ENCODE data around the gene TLE5.
"Not testable (repeated sequence)": the region's sequence is repeated elsewhere in the genome, so short reads cannot be mapped to it uniquely, and the experiment has no call there.

The TLE5 gene

DNA sequence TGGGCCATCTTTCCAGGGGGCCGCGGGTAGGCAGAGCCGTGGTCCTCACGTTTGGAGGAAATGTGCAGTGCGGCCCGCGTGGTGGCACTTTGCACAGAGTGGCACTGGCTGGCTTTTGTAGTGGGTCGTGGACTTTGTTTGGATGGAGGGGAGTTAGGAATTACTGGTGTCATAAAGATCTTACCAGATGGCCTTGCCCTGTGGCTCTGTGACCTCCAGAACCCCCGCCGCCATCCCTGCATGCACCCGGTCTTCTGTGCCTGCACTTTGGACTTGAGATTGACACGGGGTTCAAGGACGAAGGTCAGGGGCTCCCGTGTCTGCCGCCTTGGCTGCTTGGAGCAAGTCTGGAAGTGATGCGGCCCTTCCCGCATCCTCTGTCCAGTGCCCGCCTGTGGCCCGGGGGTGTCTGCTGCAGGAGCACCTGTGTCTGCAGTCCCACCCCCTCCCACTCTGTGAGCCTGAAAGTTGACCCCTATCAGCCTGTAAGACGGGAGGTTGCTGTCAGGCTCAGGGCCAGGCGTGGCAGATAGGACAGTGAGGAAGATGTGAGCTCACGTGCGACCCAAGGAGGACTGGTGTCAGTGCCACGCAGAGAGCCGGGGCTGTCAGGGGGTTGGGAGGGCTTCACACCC is 34.1 kb upstream of the TLE5 start:
- DNase-seq (ENCODE audit: low read depth): no peak

DNA sequence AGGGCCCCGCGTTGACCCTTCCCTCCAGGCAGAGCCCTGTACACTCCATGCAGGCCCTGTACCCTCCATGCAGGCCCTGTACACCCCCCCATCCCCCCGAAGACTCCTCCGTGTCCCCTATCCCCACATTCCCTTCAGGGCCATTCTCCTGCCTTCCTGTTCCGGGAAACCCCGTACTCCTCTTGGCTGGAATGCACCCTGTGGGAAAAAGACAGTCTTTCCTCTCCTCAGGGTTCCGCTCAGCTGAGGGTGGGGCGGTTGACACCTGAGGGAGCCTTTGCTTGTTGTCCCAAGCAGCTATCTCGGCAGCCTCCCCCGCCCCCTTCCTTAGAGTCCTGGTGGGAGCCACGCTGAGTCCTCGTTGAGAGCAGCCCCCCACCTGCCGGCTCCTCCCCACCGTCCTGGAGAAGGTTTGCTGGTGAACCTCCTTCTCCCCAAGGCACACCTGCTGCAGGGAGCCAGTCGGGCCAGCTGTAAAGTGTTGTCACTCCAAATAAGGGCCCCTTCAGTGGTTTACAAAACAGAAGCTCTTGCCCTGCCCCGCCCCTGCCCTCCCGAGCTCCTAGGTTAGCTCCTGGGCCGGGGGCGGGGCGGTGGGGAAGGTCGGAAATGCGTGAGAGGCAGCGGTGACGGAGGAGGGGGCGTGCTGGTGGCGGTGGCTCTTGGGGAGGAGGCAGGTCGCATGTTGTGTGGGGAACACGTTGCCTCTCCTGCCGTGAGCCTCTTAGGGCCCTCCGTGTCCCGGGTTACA is 33.3 kb upstream of the TLE5 start:
- DNase-seq (ENCODE audit: low read depth): no peak

DNA sequence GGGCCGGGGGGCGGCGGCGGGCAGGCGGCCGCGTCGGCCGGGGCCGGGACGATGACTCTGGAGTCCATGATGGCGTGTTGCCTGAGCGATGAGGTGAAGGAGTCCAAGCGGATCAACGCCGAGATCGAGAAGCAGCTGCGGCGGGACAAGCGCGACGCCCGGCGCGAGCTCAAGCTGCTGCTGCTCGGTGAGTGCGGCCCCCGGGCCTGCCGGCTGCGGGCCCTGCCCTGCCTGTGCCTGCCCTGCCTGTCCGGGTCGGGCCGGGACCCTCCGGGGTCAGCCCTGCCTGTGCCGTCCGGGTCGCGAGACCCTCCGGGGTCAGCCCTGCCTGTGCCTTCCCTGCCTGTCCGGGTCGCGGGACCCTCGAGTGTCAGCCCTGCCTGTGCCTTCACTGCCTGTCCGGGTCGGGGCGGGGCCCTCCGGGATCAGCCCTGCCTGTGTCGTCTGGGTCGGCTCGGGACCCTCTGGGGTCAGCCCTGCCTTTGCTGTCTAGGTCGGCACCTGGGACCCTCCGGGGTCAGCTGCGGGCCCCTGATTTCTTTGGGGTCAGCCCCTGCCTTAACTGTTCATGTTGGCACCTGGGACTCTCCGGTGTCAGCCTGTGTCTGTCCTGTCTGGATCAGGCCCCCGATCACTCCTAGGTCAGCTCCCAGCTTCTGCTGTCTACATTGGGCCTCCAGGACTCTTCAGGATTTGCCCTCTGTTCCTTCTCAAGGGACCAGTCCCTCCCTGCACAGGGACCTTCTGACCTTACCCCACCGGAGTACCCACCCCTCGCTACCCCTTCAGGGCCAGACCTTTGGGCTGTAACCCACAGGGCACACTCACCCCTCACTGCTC is 32.5 kb upstream of the TLE5 start:
- DNase-seq (ENCODE audit: low read depth): no peak

DNA sequence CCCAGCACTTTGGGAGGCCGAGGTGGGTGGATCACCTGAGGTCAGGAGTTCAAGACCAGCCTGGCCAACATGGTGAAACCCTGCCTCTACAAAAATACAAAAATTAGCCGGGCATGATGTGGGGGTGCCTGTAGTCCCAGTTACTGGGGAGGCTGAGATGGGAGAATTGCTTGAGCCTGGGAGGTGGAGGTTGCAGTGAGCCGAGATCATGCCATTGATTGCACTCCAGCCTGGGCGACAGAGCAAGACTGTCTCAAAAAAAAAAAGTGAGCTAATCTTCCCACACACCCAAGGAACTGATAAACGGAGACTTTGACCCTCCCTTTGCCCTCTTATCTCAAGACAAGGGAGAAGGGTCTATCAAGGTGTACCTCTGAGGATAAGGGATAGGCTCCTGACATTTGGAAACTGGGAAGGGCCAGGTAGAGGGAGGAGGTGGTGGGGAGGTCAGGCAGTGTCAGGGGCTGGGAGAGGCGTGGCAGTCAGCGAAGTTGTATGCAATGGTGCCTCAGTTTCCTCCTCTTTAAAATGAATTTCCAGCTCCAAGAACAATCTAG is 27.1 kb upstream of the TLE5 start:
- DNase-seq (ENCODE audit: low read depth): not testable (repeated sequence)

DNA sequence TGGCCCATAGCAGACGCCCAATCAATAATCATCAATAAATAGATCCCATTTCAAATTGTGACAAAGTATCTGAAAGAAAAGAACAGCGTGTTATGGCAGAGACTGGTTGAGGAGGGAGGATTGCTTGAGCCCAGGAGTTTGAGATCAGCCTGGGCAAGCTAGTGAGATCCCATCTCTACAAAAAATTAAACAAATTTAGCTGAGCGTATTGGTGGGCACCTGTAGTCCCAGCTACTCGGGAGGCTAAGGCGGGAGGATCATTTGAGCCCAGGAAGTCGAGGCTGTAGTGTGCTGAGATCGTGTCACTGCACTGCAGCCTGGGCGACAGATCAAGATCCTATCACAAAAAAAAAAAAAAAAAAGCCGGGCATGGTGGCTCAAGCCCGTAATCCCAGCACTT is 25.5 kb upstream of the TLE5 start:
- no peak for DNase-seq (ENCODE audit: low read depth)

DNA sequence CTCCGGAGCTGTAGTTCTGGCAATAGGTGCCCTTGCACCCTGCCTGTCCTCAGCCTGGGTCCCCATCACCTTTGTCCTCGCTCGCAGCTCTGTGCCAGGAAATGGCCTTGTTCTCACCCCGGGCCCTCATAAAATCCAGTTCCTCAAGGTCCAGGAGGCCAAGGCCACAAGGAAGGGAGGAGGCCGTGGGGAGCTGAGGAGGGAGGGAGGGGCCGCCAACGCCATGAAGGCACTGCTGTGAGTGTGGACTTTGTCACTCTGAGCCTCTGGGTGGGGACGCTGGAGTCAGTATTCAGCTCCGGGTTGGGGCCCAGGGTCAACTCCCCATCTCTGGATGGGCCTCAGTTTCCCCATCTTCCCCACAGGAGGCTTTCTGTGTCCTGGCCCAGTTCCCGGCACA is 22.6 kb upstream of the TLE5 start:
- DNase-seq (ENCODE audit: low read depth): no peak

DNA sequence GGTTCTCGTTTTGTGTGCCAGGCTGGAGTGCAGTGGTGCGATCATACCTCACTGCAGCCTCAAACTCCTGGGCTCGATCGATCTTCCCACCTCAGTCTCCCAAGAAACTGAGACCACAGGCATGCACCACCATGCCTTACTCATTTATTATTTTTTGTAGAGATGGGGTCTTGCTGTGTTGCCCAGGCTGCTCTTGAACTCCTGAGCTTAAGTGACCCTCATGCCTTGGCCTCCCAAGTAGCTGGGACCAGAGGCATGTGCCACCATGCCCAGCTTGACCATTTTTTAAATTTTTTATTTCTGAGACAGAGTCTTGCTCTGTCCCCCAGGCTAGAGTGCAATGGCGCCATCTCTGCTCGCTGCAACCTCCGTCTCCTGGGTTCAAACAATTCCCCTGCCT is 21.7 kb upstream of the TLE5 start:
- no peak for DNase-seq (ENCODE audit: low read depth)

DNA sequence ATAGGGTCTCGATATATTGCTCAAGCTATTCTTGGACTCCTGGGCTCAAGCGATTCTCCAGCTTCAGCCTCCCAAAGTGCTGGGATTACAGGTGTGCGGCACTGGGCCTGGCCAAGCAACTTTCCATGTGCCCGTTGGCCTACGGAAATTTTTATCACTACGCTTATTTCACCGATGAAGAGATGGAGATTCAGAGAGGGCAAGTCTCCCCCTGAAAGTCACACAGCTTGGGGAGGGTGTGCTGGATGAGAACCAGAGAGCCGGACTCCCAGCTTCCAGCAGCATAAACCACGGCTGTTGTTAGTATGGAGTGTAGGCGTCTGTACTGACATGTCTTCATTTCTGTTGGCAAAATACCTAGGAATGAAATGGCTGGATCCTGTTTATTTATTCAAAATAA is 20.0 kb upstream of the TLE5 start:
- DNase-seq (ENCODE audit: low read depth): no peak

DNA sequence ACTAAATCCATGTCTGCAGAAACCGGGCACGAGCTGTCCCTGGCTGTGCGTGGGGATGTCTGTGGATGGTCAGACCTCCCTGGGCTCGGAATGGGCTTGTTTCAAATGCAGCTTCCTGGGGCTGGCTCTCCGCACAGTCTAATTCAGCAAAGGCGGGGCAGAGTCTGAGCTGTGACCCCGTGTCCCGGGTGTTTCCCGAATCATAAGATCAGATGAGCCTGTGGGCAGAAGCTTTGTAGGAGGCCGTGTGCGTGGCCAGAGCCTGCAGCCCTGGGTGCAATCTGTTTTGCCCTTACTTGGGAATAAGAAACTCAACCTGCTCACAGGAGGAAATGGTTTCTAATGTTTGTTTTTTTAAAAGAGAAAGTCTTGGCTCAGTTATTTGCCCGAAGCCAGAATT is 18.0 kb upstream of the TLE5 start:
- no peak for DNase-seq (ENCODE audit: low read depth)

DNA sequence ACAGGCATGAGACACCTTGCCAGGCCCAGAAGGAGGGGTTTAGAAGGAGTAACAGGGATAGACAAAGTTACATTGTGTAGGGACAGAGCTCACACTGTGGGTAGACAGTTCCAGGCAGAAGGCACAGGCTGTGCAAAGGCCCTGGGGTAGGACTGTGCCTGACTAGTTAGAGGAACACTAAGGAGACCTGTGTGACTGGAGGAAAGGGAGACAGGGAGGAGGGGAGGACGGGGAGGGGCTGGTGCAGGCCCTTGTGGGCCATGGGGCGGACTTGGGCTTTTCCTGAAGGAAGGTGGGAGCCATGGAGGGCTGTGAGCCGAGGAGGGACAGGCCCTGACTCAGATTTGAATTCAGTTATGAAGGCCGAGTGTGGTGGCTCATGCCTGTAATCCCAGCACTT is 17.3 kb upstream of the TLE5 start:
- DNase-seq (ENCODE audit: low read depth): no peak

DNA sequence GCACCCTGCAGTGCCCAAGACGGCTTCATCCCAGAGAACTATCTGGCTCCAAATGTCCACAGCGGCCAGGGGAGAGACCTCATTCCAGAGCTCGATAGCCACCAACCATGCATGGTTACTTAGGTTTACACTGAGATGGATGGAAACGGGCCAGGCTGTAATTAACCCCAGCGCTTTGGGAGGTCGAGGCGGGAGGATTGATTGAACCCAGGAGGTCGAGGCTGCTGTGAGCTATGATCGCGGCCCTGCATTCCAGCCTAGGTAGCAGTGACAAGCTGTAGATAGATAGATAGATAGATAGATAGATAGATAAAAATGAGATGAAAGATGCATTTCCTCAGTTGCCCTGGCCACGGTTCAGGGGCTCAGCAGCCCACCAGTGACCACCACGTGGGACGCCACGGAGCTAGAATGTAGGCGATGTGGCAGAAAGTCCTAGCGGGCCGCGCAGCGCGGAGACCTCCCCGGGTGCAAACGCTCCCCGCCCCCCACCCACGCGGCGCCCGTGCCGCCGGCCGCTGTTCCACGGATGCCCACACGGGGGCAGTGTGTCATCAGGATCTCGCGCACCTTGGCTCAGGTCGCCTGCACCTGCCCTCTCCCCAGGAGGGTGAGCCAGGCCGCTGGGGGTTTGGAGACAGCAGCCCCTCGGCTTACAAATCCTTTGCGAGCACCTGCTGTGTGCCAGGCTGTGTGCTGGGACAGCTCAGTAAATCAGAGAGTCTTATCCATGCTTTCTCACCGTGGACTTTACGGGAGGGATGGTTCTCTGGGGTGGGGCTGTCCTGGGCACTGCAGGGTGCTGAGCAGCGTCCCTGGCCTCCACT is 13.5 kb upstream of the TLE5 start:
- no peak for DNase-seq (ENCODE audit: low read depth)

DNA sequence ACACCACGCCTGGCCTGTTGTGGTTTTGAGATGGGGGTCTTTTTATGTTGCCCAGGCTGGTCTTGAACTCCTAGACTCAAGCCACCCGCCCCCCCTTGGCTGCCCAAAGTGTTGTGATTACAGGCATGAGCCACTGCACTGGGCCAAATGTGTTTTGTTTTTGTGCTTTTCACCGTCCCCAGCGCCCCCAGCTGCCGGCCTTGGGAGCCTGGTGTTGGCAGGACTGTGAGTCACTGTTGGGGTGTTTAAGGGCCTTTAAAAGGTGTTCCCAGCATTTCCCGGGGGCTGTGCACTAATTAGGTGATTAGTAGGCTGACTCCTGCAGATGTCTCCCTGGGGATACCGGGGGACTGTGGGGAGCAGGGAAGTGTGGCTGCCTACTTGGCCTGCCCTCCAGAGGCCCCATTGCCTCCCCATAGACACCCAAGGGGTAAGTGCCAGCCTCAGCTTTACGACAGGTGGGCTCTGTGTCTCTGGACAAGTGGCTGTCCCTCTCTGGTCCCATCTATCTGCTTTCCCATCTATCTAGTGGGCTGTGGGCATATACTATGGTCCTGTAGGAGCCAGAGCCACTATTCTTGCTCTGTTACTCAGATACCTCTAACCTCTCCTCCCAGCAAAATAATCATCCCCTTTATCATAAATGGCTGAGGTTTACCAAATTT is 11.8 kb upstream of the TLE5 start:
- no peak for DNase-seq (ENCODE audit: low read depth)

DNA sequence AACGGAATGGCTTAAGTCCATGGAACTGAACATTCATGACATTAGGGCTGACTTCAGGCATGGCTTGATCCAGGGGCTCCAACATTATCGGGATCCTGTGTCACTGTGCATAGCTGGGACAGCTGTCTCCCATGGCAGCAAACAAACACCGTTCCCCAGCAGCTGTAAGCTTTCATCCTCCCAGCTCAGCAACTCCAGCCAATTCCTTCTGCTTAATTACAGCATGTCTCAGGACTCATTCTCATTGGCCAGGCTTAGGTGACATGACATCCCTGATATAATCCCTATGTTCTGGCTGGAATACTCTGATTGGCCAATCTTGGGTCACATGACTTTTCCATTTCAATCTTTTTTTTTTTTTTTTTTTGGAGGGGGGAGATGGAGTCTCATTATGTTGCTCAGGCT is 10.9 kb upstream of the TLE5 start:
- no peak for DNase-seq (ENCODE audit: low read depth)

DNA sequence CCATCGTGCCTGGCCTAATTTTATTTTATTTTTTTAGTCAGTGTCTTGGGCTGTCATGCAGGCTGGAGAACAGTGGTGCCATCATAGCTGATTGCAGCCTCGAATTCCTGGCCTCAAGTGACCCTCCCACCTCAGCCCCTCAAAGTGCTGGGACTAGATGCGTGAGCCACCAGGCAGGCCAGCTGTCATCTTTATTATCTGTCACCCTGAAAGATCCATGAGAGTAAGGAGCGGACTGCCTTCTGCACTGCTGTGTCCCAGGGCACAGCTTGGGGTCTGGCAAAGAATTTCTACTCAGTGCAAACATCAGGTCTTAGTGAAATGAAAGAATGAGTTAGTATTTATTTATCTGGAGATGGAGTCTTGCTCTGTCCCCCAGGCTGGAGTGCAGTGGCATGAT is 9.5 kb upstream of the TLE5 start:
- DNase-seq (ENCODE audit: low read depth): no peak

DNA sequence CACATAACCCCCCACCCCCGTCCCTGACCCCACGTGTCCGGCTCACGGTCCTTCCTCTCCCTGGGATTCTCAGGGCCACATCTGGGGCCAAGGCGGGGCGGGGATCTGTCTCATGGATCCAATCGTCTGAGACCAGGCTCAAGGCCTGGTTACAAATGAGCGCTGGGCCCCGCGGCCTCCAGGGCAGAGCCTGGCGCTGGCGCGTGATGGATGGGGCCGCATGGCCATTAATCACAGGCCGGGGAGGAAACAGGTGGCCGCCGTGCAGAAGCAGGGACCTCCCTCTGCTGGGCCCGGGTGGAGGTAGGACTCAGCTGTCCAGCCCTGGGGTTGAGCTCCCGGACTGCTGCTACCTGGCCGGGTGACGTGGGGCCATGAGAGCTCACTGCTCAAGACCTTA is 5.8 kb upstream of the TLE5 start:
- no peak for DNase-seq (ENCODE audit: low read depth)

DNA sequence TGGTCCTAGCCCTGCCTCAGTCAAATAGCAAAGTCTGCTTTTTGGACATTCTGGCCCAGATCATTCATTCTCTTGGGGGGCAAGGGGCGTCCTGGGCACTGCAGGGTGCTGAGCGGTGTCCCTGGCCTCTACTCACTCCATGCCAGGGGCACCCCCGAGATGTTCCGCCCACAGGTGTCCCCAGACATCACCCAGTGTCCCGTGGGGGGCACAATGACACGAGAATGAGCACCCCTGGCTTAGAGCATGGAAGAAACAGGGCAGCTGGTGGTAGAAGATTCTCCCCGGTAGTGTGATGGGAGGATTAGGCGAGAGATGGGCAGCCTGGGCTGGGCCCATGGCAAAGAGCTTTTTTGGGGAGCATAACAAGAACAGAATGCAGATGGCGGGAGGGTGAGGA is 5.3 kb upstream of the TLE5 start:
- DNase-seq (ENCODE audit: low read depth): no peak

DNA sequence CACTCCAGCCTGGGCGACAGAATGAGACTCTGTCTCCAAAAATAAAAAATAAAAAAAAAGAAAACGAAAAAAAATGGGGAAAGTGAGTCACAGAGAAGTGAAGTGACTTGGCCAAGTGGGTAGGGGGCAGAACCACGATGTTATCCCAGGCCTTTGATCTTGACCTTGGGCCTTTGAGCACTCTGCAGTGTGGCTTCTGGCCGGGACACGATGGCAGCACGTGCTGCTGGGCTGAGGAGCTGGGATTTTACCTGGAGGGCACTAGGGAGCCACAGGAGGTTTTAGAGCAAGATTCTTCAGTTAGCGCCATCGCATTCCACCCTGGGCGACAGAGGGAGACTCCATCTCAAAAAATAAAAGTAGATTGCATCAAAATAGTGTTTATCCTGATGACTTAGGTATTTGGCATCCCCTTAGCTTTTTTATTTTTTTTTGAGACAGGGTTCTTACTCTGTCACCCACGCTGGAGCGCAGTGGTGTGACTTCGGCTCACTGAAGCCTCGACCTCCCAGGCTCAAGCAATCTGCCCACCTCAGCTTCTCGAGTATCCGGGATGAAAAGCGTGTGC is 4.3 kb upstream of the TLE5 start:
- DNase-seq (ENCODE audit: low read depth): no peak

DNA sequence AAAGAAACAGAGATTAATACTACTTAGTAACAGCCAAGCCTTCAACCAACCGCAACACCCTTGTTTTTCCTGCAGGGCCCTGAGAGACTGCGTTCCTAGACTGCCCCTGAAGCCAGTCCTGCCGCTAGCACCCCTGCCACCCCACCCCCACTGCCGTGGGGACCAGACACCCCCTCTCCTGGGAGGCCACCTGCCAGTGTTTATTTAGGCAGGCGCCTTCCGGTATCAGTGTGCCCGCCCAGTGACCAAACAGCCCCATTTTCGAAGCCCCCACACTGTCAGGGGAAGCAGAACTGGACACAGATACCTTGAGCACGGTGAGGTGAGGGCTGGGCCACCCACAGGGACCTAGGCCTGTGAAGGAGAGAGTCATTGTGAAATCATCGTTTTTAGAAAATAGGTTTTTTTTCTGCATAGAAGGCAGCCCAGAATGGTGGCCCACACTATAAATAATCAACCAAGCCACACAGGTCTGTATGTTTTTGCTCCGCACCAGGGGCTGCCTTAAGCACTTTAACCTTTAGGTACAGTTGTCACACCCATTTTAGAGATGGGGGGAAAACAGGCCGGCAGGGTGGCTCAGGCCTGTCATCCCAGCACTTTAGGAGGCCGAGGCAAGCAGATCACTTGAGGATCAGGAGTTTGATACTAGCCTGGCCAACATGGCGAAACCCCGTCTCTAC is 3.5 kb upstream of the TLE5 start:
- no peak for DNase-seq (ENCODE audit: low read depth)

DNA sequence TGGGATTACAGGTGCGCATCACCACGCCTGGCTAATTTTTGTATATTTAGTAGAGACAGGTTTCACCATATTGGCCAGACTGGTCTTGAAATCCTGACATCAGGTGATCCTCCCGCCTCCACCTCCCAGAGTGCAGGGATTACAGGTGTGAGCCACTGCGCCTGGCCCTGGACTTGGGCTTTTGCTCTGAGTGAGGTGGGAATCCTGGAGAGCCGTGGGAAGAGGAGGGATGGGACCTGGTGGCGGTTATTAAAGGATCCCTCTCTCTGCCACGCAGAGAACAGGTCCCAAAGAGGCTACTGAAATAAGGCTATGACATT is 1.7 kb upstream of the TLE5 start:
- no peak for DNase-seq (ENCODE audit: low read depth)
